ENCODE data around the gene CSF3. TPM values are rescaled to one million over a fixed set of nuclear protein-coding genes. Genes with fewer than 3 reads are reported as not detected.
A peak's percentile ranks its signal among the peaks of the same experiment; 100 is the strongest.

The CSF3 gene
- total and polyA plus RNA-seq, 2 of the 13 experiments (the other 11 are each of a cell fraction or from before 2014, with no cell fraction given): 0.09 TPM; not detected in 1

GRCh38 chr17:39980351-39981206 lies 34.7 kb upstream of the CSF3 start, which contains the start of gene PSMD3 (continued):
- TF ChIP-seq ZNF142 (CRISPR knock-in tag; IDR thresholded peaks at IDR 0.05): peak; percentile 84; the same call in 1 of the 2 replicates
- TF ChIP-seq PAF1 (CRISPR knock-in tag; IDR thresholded peaks at IDR 0.05): no peak
- peak; percentile 83; the same call in 1 of the 2 replicates for TF ChIP-seq MTA3 (CRISPR knock-in tag; IDR thresholded peaks at IDR 0.05)
- peak; percentile 89; the same call in 1 of the 2 replicates for TF ChIP-seq ZNF790 (CRISPR knock-in tag; IDR thresholded peaks at IDR 0.05; ENCODE audit: borderline replicate concordance)
- peak; percentile 99 for TF ChIP-seq ASH2L (IDR thresholded peaks at IDR 0.05; ENCODE audit: insufficient read length, low read depth, low read length)
- TF ChIP-seq ATRX (CRISPR knock-in tag; IDR thresholded peaks at IDR 0.05; ENCODE audit: borderline replicate concordance): no peak
- TF ChIP-seq RBM22 (optimal IDR thresholded peaks at IDR 0.05; ENCODE audit: low read length): no peak
- peak; percentile 76; the same call in 1 of the 2 replicates for TF ChIP-seq GTF2F1 (IDR thresholded peaks at IDR 0.05; ENCODE audit: low read length)
- TF ChIP-seq YY1 (IDR thresholded peaks at IDR 0.05; ENCODE audit: insufficient read depth, insufficient replicate concordance, low read depth, low read length): peak; percentile 92
- TF ChIP-seq NR0B2 (CRISPR knock-in tag; IDR thresholded peaks at IDR 0.05): peak; percentile 97
- TF ChIP-seq MLXIP (CRISPR knock-in tag; IDR thresholded peaks at IDR 0.05; ENCODE audit: borderline replicate concordance): peak; percentile 85
- TF ChIP-seq ZNF546 (CRISPR knock-in tag; conservative IDR thresholded peaks at IDR 0.05): peak; percentile 97; the same call in 1 of the 2 replicates
- TF ChIP-seq KDM3A (CRISPR knock-in tag; IDR thresholded peaks at IDR 0.05; ENCODE audit: low read depth): peak; percentile 99
- 0 out of 2 replicates have a peak, but pooled peaks have one; percentile 73 for TF ChIP-seq HNRNPUL1 (IDR thresholded peaks at IDR 0.05; ENCODE audit: low read depth, low read length)
- peak; percentile 99 for TF ChIP-seq RFX5 (IDR thresholded peaks at IDR 0.05; ENCODE audit: low read depth, low read length)
- no peak; the same call in 1 of the 2 replicates for TF ChIP-seq MZF1 (CRISPR knock-in tag; IDR thresholded peaks at IDR 0.05; ENCODE audit: borderline replicate concordance)
- TF ChIP-seq SNRNP70 (IDR thresholded peaks at IDR 0.05; ENCODE audit: low read depth, low read length): no peak
- TF ChIP-seq HCFC1 (IDR thresholded peaks at IDR 0.05; ENCODE audit: low read depth, low read length): peak; percentile 91
- no peak for TF ChIP-seq HNRNPH1 (optimal IDR thresholded peaks at IDR 0.05; ENCODE audit: low read depth, low read length)
- peak; percentile 99 for TF ChIP-seq TOE1 (CRISPR knock-in tag; IDR thresholded peaks at IDR 0.05)

Measured in HepG2 (cell line).